CD4-positive, alpha-beta T cell treated with Interferon gamma for 1 hour (primary cell): ENCODE results near the gene EDN2.

Experiments
- DNase-seq: peaks from one replicate; pipeline ENCODE4 v3.0.0-alpha.2; 2020

Gene EDN2

DNA sequence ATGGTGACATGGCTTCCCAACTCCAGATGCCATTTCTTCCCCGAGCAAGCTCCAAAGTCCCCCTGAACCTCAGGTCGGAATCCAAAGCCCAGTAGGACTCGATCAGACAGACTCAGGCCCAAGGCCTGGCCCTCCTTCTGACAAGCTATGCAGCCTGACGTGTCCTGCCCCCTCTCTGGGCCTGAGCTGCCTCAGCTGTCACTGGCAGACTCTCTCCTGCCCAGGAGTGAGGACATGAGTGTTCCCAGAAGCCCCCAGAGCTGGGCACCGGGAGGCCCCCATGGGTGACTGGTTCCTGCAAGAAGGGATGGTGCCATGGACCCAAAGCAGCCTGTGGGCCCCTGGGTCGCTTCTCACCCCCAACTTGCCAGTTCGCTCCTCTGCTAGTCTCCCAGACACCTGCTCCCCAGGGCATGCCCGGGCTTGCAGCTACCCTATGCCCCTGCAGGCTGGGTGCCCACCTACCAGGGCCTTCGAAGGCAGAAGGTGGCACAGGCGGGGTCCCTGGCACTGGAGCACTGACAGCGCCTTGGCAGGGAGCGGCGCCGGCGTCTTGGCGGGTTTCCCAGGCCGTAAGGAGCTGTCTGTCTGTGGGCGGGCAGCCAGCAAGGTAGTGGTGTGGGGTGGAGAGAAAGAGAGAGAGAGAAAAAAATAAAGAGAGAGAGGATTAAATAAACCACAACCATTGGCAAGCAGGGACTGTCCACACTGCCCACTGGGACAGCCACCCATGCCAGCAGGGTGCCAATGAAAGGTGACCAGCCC is 2.3 kb downstream of the EDN2 start:
- DNase-seq, result no peak

DNA sequence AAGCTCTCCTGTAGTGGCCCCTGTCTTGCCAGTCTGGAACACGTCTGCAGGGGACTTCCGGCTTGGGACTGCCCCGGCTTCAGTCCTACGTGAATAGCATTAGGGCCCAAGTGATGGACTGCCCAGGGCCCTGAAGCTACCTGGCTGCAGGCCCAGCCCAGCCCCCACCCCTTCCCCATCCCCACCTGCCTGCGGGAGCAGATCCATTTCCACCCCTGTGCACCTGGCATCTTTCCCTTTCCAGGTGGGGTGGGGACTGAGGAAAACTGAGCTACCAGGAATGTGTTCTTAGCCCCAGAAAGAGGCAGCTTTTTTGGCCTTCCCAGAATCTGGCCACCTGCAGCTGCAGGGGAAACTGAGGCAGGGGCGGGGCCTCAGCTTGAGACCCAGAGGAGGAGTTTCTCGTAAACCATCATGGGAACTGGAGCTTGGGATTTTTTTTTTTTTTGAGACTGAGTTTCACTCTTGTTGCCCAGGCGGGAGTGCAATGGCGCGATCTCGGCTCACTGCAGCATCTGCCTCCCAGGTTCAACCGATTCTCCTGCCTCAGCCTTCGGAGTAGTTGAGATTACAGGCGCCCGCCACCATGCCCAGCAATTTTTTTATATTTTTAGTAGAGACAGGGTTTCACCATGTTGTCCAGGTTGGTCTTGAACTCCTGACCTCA is 3.2 kb downstream of the EDN2 start:
- no peak for DNase-seq

DNA sequence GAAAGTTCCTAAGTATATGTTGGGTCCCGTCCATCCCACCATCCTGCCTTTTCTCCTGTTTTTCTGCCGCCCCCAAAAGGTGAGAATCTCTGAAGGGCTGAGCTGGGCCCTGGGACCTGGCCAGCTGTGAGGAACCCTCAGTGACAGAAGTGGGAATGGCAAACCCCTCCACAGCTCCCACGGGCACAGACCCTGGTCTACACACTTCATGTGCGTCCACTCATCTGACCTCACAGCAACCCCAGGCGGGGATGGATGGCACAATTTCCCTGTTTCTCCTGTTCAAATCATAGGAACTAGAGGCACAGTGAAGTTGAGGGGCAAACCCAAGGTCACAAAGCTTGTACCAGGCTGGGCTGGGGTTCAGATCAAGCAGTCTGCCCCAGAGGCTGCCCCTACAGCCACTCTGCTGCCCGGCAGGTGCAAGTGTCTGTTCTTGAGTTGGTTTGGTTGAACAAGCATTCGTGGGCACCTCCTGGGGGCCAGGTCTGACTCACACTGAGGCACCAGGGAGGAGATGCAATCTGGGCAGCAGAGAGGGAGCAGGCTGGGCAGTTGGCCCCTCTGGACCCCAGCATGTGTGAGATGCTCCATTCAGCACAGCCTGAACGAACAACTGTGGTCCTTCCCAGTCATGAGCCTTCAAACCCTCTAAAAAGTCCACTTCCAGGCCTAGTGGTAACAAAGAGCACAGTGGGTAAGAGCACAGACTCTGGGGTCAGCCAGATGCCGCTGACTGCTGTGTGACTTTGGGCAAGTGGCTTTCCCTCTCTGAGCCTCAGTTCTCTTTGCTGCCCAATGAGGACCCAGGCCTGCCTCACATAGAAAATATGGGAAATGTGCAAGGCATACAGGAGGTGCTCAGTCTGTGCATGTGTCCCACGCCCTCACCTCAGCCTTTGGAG is 4.0 kb downstream of the EDN2 start:
- DNase-seq, result no peak

GRCh38 chr1:41479808-41480160 is 4.7 kb downstream of the EDN2 start:
- no peak for DNase-seq

DNA sequence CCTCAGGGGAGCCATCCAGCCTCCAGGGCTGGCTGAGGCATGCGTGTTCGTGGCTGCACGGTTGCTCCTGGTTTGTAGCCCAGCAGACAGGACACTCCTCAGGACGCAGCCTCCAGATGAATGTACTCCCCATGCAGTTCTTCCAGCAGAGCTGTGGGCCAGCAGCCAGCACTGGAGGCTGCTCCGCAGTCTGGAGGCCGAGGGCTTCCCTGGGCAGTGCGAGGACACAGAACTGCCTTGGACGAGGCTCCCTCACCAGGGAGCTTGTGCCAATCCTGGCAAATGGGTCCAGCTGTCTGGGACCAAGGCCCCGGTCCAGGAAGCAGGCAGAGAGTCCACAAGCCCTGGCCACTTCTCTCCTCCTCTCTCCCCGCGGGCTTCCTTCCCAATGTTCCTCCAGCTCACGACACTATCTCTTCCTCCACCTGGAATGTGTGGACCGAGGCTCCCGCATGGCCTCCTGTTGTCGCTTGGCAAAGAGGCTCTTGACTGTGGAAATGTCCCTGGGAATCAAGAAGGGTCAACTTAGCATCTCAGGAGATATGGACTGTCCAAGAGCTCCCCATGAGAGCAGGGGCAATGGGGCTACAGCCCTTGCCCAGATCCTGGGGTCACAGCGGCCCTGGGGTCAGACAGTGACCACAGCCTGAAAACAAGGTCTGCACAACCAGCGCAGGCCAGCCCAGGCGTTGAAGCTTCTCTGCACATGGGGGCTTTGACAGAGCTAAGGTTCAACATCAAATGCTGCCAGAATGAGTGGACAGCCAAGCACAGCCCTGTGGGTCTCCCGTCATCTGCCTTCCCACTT is 5.3 kb downstream of the EDN2 start:
- no peak for DNase-seq

DNA sequence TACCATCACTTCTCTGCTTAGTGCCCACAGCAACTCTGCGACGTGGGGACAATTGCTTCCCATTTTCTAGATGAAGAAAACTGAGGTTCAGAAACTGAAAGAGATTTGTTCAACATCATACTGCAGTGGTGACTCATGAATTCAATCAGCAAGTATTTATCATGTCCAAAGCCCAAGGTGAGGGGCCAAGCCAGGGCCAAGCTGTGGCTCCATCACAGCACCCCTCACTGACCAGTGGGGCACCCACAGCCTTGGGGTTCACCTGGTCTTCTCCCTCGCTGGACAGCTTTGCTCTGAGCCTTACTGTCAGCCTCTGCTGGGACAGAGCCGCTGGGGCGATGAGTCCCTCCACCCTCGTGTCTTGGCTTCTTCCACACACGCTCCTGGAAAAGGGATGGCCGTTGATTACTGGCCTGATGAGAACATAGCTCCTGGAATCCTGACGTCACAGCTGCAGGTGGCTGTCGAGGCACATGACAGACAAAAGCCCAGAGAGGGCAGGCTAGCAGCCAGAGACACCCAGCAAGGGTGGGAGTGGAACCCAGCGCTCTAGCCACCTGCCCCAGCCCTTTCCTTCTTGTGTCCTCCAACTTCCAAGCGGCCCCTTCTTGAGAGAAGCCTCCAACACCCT is 6.2 kb downstream of the EDN2 start:
- DNase-seq, result no peak

DNA sequence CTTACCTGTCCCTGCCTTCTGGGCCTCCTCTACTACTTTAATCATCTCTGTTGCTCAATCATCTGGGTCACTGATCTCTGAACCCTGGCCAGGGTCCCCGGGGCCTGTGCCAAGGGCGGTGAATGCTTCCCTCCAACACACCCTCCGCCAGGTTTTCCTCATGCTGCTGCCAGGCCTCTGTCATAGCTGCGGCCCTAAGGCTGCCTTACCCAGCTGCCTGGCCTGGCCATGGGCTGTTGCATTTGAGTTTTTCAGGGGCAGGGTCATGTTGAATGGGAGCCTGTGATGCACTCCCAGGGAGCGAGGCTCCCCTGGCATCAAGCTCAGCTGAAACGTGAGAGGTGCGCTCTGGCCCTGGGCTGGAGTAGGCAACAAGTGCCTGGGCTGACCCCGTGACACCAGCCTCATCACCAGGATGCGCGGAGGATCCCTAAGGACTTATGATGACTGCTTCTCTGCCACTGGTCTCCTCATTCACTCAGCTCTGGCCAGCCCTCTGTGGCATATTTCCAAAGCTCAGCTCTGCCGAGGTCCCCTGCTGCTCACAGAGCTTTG is 7.6 kb downstream of the EDN2 start:
- no peak for DNase-seq

- DNase-seq, result no peak
Measured at GRCh38 chr1:41475859-41476567, 8.5 kb downstream of the EDN2 start.

GRCh38 chr1:41475346-41475745 is 9.1 kb downstream of the EDN2 start:
- DNase-seq, result no peak

DNA sequence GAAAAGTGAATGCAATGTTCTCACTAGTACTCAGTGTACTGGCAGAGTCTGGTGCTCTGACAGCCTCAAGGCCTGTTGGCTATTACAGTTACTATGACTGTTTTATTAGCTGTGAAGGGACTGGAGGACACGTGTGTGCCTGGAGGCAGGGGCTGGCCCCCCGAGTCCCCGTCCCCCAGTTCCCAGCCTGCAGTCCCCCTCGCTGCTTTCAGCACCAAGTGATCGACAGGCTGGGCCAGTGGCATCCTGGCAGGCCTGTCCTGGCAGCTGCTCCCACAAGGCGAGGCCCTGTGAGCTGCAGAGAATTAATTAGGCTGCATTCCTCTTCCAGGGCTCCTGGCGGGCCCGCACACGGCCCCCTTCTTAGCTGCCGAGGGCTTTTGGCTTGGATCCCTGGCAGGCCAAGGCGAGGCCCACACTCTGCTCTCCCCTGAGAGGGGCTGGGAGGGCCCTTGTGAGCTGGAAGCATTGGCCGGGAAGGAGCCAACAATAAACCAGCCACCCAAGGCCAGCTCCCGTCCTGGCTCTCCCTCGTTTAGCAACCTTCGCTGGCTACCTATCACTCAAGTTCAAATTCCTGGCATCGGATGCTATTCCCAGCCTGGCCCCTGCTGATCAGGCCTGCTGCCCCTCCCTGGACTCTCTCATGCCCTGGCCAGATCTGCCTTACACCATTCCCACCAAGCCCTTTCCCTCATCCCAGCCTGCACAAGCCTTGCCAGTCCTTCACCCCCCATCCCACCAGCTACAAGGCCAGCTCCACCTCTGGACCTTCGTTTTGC is 9.8 kb downstream of the EDN2 start:
- DNase-seq, result no peak

- DNase-seq, result no peak
Measured at GRCh38 chr1:41473738-41474362, 10.6 kb downstream of the EDN2 start.

DNA sequence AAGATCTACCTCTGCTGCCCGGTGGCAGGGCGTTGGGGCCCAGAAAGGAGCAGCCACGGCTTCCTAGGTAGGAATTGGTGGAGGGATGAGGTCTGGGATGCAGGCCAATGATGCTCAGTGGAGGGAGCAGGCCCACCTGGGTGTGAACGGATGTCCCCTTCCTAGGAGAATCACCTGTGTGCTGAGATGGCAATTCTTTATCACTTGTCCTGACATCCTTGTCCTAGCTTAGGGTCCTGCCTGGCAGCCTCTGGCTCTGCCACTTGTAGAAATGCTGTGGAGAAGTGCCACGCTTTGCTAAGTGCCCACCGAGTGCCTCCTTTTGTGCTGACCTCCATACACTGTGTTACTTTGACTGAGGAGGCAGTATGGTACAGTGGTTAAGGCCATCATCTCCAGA is 12.8 kb downstream of the EDN2 start:
- DNase-seq, result no peak

DNA sequence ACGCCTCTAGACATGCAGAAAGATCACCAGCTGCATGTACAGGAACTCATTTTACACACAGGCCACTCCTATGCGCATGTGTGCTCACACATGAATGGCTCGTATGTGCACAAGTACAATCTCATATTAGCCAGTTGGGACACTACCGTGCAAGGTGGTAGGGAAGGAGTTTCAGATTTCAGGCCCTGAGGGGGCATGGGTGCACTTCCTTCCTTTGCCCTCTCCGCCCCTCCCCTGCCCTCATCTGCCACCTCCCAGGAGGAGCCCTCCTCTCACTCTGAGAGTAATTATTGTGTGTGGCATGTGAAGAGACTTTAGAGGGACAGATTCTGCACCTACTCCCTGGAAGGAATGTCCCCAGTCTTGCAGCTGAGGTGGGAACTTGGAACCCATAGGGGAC is 14.8 kb downstream of the EDN2 start:
- DNase-seq, result no peak

GRCh38 chr1:41468122-41468762 is 16.2 kb downstream of the EDN2 start:
- no peak for DNase-seq

DNA sequence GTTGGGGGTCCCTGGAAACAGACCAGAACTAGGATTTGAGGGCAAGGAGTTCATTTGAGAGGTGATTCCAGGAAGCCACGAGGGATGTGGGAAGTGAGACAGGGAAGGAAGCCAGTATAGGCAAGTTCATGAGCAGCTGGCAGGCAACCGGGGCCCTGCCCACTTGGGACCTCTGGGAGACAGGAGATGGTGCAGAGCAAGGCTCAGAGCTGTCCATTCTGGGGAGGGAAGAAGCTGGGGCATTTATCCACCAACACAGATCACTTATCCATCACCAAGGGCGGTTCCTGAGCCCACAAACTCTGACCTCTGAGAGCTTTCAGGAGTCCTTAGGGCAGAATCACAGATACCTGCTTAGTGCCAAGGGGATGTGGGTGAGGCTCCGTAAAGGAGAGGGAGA is 16.8 kb downstream of the EDN2 start:
- DNase-seq, result no peak

DNA sequence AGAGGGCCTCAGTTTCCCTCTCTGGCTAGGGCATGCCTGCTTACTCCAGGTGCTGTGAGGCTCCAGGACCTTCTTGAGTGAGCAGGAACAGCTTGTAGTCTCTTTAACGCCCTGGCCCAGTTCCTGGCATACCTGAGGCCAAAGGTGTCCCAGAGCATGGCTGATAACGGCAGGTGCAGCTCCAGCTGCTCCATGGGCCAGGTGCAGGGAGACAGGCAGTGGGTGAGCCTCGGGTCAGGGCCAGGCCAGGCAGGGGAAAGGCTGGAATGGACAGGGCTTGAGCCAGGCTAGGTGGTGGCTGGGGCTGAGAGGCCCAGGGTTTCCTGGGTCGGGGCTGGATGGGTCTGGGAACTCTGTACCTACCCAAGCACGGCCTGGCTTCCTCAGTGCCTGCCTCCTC is 18.3 kb downstream of the EDN2 start:
- DNase-seq, result no peak

- no peak for DNase-seq
Measured at GRCh38 chr1:41465741-41466140, 18.7 kb downstream of the EDN2 start.

DNA sequence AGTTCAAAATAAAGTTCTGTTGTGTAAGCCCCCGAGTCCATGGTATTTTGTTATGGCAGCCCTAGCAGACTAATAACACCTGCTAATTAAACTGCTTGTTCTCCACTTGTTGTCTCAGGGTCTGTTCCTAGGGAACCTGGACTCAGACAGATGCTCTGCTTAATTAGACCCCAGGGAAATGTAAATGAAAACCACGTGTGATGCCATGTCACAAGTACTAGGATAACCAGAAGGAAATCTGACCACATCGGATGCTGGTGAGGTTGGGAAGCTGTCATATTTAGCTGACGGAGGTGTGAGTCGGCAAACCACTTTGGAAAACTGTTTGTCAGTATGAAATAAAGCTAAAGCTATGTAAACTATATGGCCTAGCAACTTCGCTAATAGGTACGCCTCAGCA is 19.6 kb downstream of the EDN2 start:
- no peak for DNase-seq

DNA sequence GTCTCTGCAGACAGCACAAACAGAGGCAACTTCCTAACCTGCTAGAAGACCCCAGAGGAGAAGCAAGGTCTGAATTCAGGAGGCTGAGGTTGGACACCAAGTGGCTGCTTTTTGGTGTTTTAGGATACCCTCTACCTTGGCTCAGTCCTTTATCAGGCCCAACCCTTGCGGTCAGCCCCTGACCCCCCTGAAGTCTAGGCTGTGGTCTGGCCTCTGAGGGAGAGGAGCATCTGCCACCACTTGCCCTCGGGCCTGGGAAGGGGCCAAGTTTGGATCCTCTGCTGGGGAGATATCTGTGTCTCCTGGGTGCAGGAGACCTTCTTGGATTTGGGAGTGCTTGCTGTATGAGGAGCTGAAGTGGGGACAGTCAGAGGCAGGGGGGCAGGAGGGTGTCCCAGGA is 21.0 kb downstream of the EDN2 start:
- no peak for DNase-seq

GRCh38 chr1:41462680-41463004 is 21.8 kb downstream of the EDN2 start:
- DNase-seq, result no peak
